ENCODE measurements around the gene GIMAP6.

DNA sequence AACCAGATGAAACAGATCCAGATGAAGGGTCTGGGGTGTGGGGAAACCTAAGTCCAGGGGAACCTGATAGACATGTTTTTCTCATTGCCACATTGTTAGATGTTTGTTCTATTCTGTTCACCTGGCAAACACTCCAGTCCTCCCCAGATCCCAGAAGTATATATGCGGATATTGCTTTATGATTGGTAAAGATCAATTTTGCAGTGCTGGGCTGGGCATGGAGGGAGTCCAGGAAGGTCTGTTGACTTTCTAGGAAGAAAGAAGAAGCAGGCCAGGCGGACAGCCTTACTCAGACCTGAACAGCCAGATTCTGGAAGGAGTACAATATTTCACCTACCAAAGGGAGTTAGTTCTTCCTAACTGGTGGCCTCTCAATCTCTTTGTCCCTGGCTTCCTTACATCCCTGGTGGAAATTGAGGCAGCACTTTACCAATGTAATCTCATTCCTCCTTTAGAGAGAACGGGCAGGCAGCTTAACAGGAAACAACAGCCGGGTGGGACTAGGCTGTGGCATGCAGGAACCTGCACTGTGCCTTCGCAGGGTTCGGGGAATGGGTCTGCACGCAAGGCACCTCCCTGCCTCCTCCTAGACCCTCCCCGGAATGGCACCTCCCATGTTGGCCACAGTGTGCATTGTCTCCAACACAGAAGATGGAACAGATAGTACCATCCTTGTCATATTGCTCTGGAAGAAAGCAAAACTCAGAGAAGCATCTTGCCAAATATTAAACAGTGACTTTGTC is 930 bp downstream of the GIMAP6 start:
- TF ChIP-seq EZH2 (IDR thresholded peaks at IDR 0.05; ENCODE audit: insufficient read depth, poor library complexity, severe bottlenecking): no peak
- no peak for TF ChIP-seq EZH2phosphoT487 (IDR thresholded peaks at IDR 0.05; ENCODE audit: insufficient read depth, low read depth)

All from GM23248 (cell line).